Measurements from ENCODE around the gene LRRC55. TPM values are rescaled to one million over a fixed set of nuclear protein-coding genes. Genes with fewer than 3 reads are reported as not detected.

Gene LRRC55
- total RNA-seq, 1 experiment from 2014 or later = 0.79 TPM

GRCh38 chr11:57237204-57237681 lies 55.5 kb downstream of the LRRC55 start, which contains the start of gene APLNR:
Gene APLNR (minus strand): TSS chr11:57237250. CDS start chr11:57237004, 246 bp downstream.
- H3K27ac Mint-ChIP-seq = no peak within 1 kb of the TSS

GRCh38 chr11:57239348-57239747 lies 57.6 kb downstream of the LRRC55 start:
- no peak overlapping the region for H3K4me3 Mint-ChIP-seq
- TF ChIP-seq ZNF671 (CRISPR knock-in tag; IDR thresholded peaks at IDR 0.05) (no peak), MAX (CRISPR knock-in tag; IDR thresholded peaks at IDR 0.05) (no peak), GTF2I (CRISPR knock-in tag; conservative IDR thresholded peaks at IDR 0.05) (no peak), USF2 (CRISPR knock-in tag; IDR thresholded peaks at IDR 0.05) (no peak), ZNF425 (CRISPR knock-in tag; conservative IDR thresholded peaks at IDR 0.05) (no peak), NR2C2 (CRISPR knock-in tag; IDR thresholded peaks at IDR 0.05) (no peak), SP1 (CRISPR knock-in tag; conservative IDR thresholded peaks at IDR 0.05) (no peak), FOXK1 (CRISPR knock-in tag; IDR thresholded peaks at IDR 0.05) (no peak), NFE2L1 (CRISPR knock-in tag; IDR thresholded peaks at IDR 0.05) (no peak), HMGXB4 (CRISPR knock-in tag; IDR thresholded peaks at IDR 0.05) (no peak), ZSCAN18 (CRISPR knock-in tag; IDR thresholded peaks at IDR 0.05) (no peak), IRF2 (CRISPR knock-in tag; IDR thresholded peaks at IDR 0.05; ENCODE audit: borderline replicate concordance, low read depth) (no peak)

More at GRCh38 chr11:57237204-57237681, 55.5 kb downstream of the LRRC55 start, which contains the start of gene APLNR:
- Mint-ChIP-seq H3K9me3 (no peaks in the 10 kb centered on the region), H3K4me3 (no peak within 1 kb of the TSS), H3K27me3 (ENCODE audit: low read depth) (peaks cover 6% of the 10 kb centered on the region), H3K36me3 (no peaks in the 10 kb centered on the region), H3K4me1 (peaks cover 48% of the 10 kb centered on the region)
- DNase-seq (ENCODE audit: low spot score) = no peak
- TF ChIP-seq CDX4 (CRISPR knock-in tag; IDR thresholded peaks at IDR 0.05; ENCODE audit: borderline replicate concordance) = no peak
- TF ChIP-seq ZNF121 (CRISPR knock-in tag; IDR thresholded peaks at IDR 0.05) = 0 out of 2 replicates have a peak, but pooled peaks have one; percentile 14
- no peak for TF ChIP-seq ZNF532 (CRISPR knock-in tag; IDR thresholded peaks at IDR 0.05; ENCODE audit: borderline replicate concordance)
- POLR2A ChIA-PET = no interaction called here
- CTCF ChIA-PET = interaction anchor here (8.0 kb wide), 1 partner anchor 12 kb away, joined by 72 read pairs; no protein-coding TSS in a partner anchor
- peak; percentile 83 for ATAC-seq

More at GRCh38 chr11:57239348-57239747, 57.6 kb downstream of the LRRC55 start:
- H3K4me1 Mint-ChIP-seq = peaks cover 49% of the 10 kb centered on the region
- ATAC-seq (no peak), DNase-seq (ENCODE audit: low spot score) (no peak)
- no peaks in the 10 kb centered on the region; the same call in 1 of the 2 replicates for H3K27me3 Mint-ChIP-seq (ENCODE audit: low read depth)
- ChIA-PET POLR2A (no interaction called here), CTCF (interaction anchor here (0.7 to 8.0 kb wide), 3 partner anchors 10 to 260 kb away, joined by 3 to 72 read pairs (median 3); no protein-coding TSS in a partner anchor)
- no peaks in the 10 kb centered on the region for H3K9me3 Mint-ChIP-seq
- H3K27ac Mint-ChIP-seq = no peak overlapping the region
- no peaks in the 10 kb centered on the region for H3K36me3 Mint-ChIP-seq

All from WTC11 (cell line).